Trophoblast cell (in vitro differentiated cells and primary cell): Measurements from ENCODE around the gene TRMT10B.
A peak's percentile ranks its signal among the peaks of the same experiment; 100 is the strongest.

ENCODE experiments used
- DNase-seq, 2 donors: peaks; one replicate each; pipeline ENCODE4 v3.0.0-alpha.2; 2016
- H2AFZ ChIP-seq: 2 replicates; pipeline ENCODE4 v1.6.1; 2013; ENCODE audit warnings: low read length, moderate library complexity, mild to moderate bottlenecking; ENCODE audit not compliant: insufficient read depth, poor library complexity
- H2AK5ac ChIP-seq: 2 replicates; pipeline ENCODE4 v1.6.1; 2013; ENCODE audit warnings: mild to moderate bottlenecking, low read length
- H2BK120ac ChIP-seq: 2 replicates; pipeline ENCODE4 v1.6.1; 2013; ENCODE audit warnings: low read length, mild to moderate bottlenecking, moderate library complexity; ENCODE audit not compliant: insufficient read depth, poor library complexity
- H2BK12ac ChIP-seq: 2 replicates; pipeline ENCODE4 v1.6.1; 2013; ENCODE audit warnings: mild to moderate bottlenecking, low read length, moderate library complexity
- H2BK5ac ChIP-seq: 2 replicates; pipeline ENCODE4 v1.6.1; 2013; ENCODE audit warnings: low read length, low read depth, moderate library complexity, mild to moderate bottlenecking; ENCODE audit not compliant: poor library complexity
- H3K14ac ChIP-seq: 2 replicates; pipeline ENCODE4 v1.6.1; 2013; ENCODE audit warnings: mild to moderate bottlenecking, low read length
- H3K18ac ChIP-seq: 2 replicates; pipeline ENCODE4 v1.6.1; 2013; ENCODE audit warnings: mild to moderate bottlenecking, low read length
- H3K23ac ChIP-seq: 2 replicates; pipeline ENCODE4 v1.6.1; 2013; ENCODE audit warnings: low read length
- H3K27ac ChIP-seq: 2 replicates; pipeline ENCODE4 v1.5.1; 2013; ENCODE audit warnings: low read depth, mild to moderate bottlenecking, inconsistent platforms, low read length, moderate library complexity
- H3K27me3 ChIP-seq: 2 replicates; pipeline ENCODE4 v1.6.1; 2013; ENCODE audit warnings: inconsistent platforms, mild to moderate bottlenecking, low read length, moderate library complexity; ENCODE audit not compliant: insufficient read depth
- H3K36me3 ChIP-seq, 2 experiments: 1 replicate in 1 of 2; 2 replicates in 1 of 2; pipeline ENCODE4 v1.6.1; 2013; ENCODE audit warnings: low read length in 2 of 2, mild to moderate bottlenecking in 2 of 2, moderate library complexity in 1 of 2; ENCODE audit not compliant: insufficient read depth in 2 of 2, control insufficient read depth in 1 of 2
- H3K4ac ChIP-seq: 2 replicates; pipeline ENCODE4 v1.6.1; 2013; ENCODE audit warnings: low read depth, mild to moderate bottlenecking, low read length, moderate library complexity
- H3K4me1 ChIP-seq, 2 experiments: 1 replicate in 1 of 2; 2 replicates in 1 of 2; pipeline ENCODE4 v1.6.1; 2013; ENCODE audit warnings: low read length in 2 of 2, mild to moderate bottlenecking in 2 of 2, moderate library complexity in 1 of 2; ENCODE audit not compliant: insufficient read depth in 2 of 2, control insufficient read depth in 1 of 2
- H3K4me2 ChIP-seq: 2 replicates; pipeline ENCODE4 v1.6.1; 2013; ENCODE audit warnings: inconsistent platforms, mild to moderate bottlenecking, low read length, moderate library complexity
- H3K4me3 ChIP-seq: 2 replicates; pipeline ENCODE4 v1.5.1; 2013; ENCODE audit warnings: mild to moderate bottlenecking, low read depth, low read length, inconsistent platforms
- H3K79me1 ChIP-seq: one replicate; pipeline ENCODE4 v1.6.1; 2013; ENCODE audit warnings: low read length
- H3K79me2 ChIP-seq: 2 replicates; pipeline ENCODE4 v1.6.1; 2013; ENCODE audit warnings: low read length, mild to moderate bottlenecking; ENCODE audit not compliant: control insufficient read depth, insufficient read depth, poor library complexity
- H3K9ac ChIP-seq: 2 replicates; pipeline ENCODE4 v1.6.1; 2013; ENCODE audit warnings: mild to moderate bottlenecking, low read length
- H3K9me3 ChIP-seq: 2 replicates; pipeline ENCODE4 v1.6.1; 2013; ENCODE audit warnings: low read depth, mild to moderate bottlenecking, control low read depth, inconsistent platforms, low read length; ENCODE audit not compliant: insufficient read depth
- H4K12ac ChIP-seq: 2 replicates; pipeline ENCODE4 v1.6.1; 2013; ENCODE audit warnings: low read depth, mild to moderate bottlenecking, low read length, moderate library complexity
- H4K8ac ChIP-seq: 2 replicates; pipeline ENCODE4 v1.6.1; 2013; ENCODE audit warnings: low read depth, mild to moderate bottlenecking, low read length, moderate library complexity
- H4K91ac ChIP-seq: one replicate; pipeline ENCODE4 v1.6.1; 2013; ENCODE audit warnings: low read depth, mild to moderate bottlenecking, low read length, moderate library complexity
- WGBS: extraction: QIAGEN DNeasy Blood & Tissue Kit; methylation state at CpG from one replicate; pipeline ENCODE4 v1.1.7; 2013; ENCODE audit warnings: missing lambda C conversion rate; ENCODE audit not compliant: insufficient read length, insufficient coverage; ENCODE audit errors: extremely low coverage; 5-methylcytosine and 5-hydroxymethylcytosine counted together

The TRMT10B gene

GRCh38 chr9:37787059-37787458 lies 33.5 kb downstream of the TRMT10B start:
- Histone ChIP-seq H2BK120ac (no peak overlapping the region), H3K14ac (no peak overlapping the region), H2AK5ac (no peak overlapping the region), H2BK12ac (no peak overlapping the region), H3K4me2 (no peak overlapping the region), H3K4me3 (peak overlapping the region; percentile 23), H3K4me1 (peaks cover 0 to 5% of the 10 kb centered on the region in 2 experiments), H3K79me1 (peaks cover 3% of the 10 kb centered on the region), H3K79me2 (peaks cover 6% of the 10 kb centered on the region), H3K27ac (no peak overlapping the region), H2AFZ (no peak overlapping the region), H3K9me3 (no peaks in the 10 kb centered on the region), H3K23ac (no peak overlapping the region), H3K18ac (no peak overlapping the region), H3K4ac (no peak overlapping the region), H4K91ac (no peak overlapping the region), H3K27me3 (no peaks in the 10 kb centered on the region), H2BK5ac (no peak overlapping the region), H3K9ac (no peak overlapping the region), H4K8ac (no peak overlapping the region), H4K12ac (no peak overlapping the region), H3K36me3 (peaks cover 0 to 8% of the 10 kb centered on the region in 2 experiments)
- no peak for DNase-seq
- WGBS: no CpG with 5 or more reads among the region's 45 CpGs

- Histone ChIP-seq H3K9ac (no peak overlapping the region), H3K79me1 (peaks cover 3% of the 10 kb centered on the region), H2BK5ac (no peak overlapping the region), H3K9me3 (no peaks in the 10 kb centered on the region), H3K4ac (no peak overlapping the region), H3K4me3 (no peak overlapping the region), H3K36me3 (peaks cover 0 to 1% of the 10 kb centered on the region in 2 experiments), H3K18ac (no peak overlapping the region), H4K12ac (no peak overlapping the region), H2BK120ac (no peak overlapping the region), H2BK12ac (no peak overlapping the region), H3K14ac (no peak overlapping the region), H3K4me2 (no peak overlapping the region), H3K23ac (no peak overlapping the region), H3K79me2 (peaks cover 6% of the 10 kb centered on the region), H3K27me3 (no peaks in the 10 kb centered on the region), H3K4me1 (peaks cover 0 to 5% of the 10 kb centered on the region in 2 experiments), H2AK5ac (no peak overlapping the region), H2AFZ (no peak overlapping the region), H4K91ac (no peak overlapping the region), H4K8ac (no peak overlapping the region), H3K27ac (no peak overlapping the region)
- no peak for DNase-seq
- no CpG with 5 or more reads among the region's 6 CpGs for WGBS
Measured at GRCh38 chr9:37788332-37788731, 34.7 kb downstream of the TRMT10B start.

- Histone ChIP-seq H3K4me1 (peaks cover 0 to 2% of the 10 kb centered on the region in 2 experiments), H3K14ac (no peak overlapping the region), H2AK5ac (no peak overlapping the region), H3K27ac (no peak overlapping the region), H2BK12ac (no peak overlapping the region), H3K4ac (no peak overlapping the region), H3K4me2 (no peak overlapping the region), H2AFZ (no peak overlapping the region), H3K18ac (no peak overlapping the region), H4K8ac (no peak overlapping the region), H3K9me3 (no peaks in the 10 kb centered on the region), H3K79me2 (no peaks in the 10 kb centered on the region), H3K9ac (no peak overlapping the region), H3K79me1 (no peaks in the 10 kb centered on the region), H3K27me3 (no peaks in the 10 kb centered on the region), H3K23ac (no peak overlapping the region), H3K36me3 (no peaks in the 10 kb centered on the region), H2BK120ac (no peak overlapping the region), H4K12ac (no peak overlapping the region), H3K4me3 (no peak overlapping the region), H4K91ac (no peak overlapping the region), H2BK5ac (no peak overlapping the region)
- DNase-seq: no peak
- WGBS: no CpG with 5 or more reads among the region's 2 CpGs
Measured at GRCh38 chr9:37790096-37790495, 36.5 kb downstream of the TRMT10B start.

GRCh38 chr9:37792122-37792521 lies 38.5 kb downstream of the TRMT10B start:
- WGBS: no CpG with 5 or more reads among the region's 5 CpGs
- no peak overlapping the region for H3K14ac ChIP-seq
- H3K4ac ChIP-seq: no peak overlapping the region

More at GRCh38 chr9:37792122-37792521, 38.5 kb downstream of the TRMT10B start:
- H3K79me2 ChIP-seq: no peaks in the 10 kb centered on the region
- no peak overlapping the region for H2AFZ ChIP-seq
- H3K4me2 ChIP-seq: no peak overlapping the region
- no peaks in the 10 kb centered on the region for H3K4me1 ChIP-seq
- H3K27me3 ChIP-seq: no peaks in the 10 kb centered on the region
- H3K36me3 ChIP-seq: no peaks in the 10 kb centered on the region
- no peak overlapping the region for H4K91ac ChIP-seq
- H3K9ac ChIP-seq: no peak overlapping the region
- no peak for DNase-seq
- no peaks in the 10 kb centered on the region for H3K9me3 ChIP-seq
- no peak overlapping the region for H3K4me3 ChIP-seq
- H2BK12ac ChIP-seq: no peak overlapping the region
- no peak overlapping the region for H3K27ac ChIP-seq
- no peak overlapping the region for H3K18ac ChIP-seq
- H2BK5ac ChIP-seq: no peak overlapping the region
- no peak overlapping the region for H4K8ac ChIP-seq
- no peaks in the 10 kb centered on the region for H3K79me1 ChIP-seq
- H4K12ac ChIP-seq: no peak overlapping the region
- no peak overlapping the region for H3K23ac ChIP-seq
- H2BK120ac ChIP-seq: no peak overlapping the region
- H2AK5ac ChIP-seq: no peak overlapping the region
